Natural killer cell treated with Interleukin-12 subunit alpha and Interleukin-12 subunit beta and Interleukin-15 and Interleukin-18, amount 100 ng/mL, for 72 hours (primary cell): Measurements from ENCODE around the gene ATG101. TPM values are rescaled to one million over a fixed set of nuclear protein-coding genes. Genes with fewer than 3 reads are reported as not detected.

Experiments used
- ATAC-seq, 2 donors: fragments of 150-1000 bp; cut with Tn5 transposase in 1 of 2; sonication (Bioruptor Pico), chemical (Tn5 transposase) in 1 of 2; 2 replicates each; pipeline ENCODE4 v1.10.0; 2021
- DNase-seq: peaks from one replicate; pipeline ENCODE4 v3.0.0; 2022; ENCODE audit warnings: low spot score
- H3K27ac Mint-ChIP-seq, 2 donors: 1 replicate in 1 of 2; 2 replicates in 1 of 2; pipeline ENCODE4 v1.8.0; 2022; ENCODE audit warnings: mixed read lengths in 2 of 2, mild to moderate bottlenecking in 1 of 2, moderate library complexity in 1 of 2
- H3K27me3 Mint-ChIP-seq, 2 donors: 1 replicate in 1 of 2; 2 replicates in 1 of 2; pipeline ENCODE4 v1.8.0; 2022; ENCODE audit warnings: mixed read lengths in 2 of 2
- H3K36me3 Mint-ChIP-seq: one replicate; pipeline ENCODE4 v1.8.0; 2022; ENCODE audit warnings: mixed read lengths
- H3K4me1 Mint-ChIP-seq, 2 donors: 1 replicate in 1 of 2; 2 replicates in 1 of 2; pipeline ENCODE4 v1.8.0; 2022; ENCODE audit warnings: low read depth in 2 of 2, mixed read lengths in 2 of 2, mild to moderate bottlenecking in 1 of 2
- H3K4me3 Mint-ChIP-seq: one replicate; pipeline ENCODE4 v1.8.0; 2022; ENCODE audit warnings: mixed read lengths
- H3K9me3 Mint-ChIP-seq: 2 replicates; pipeline ENCODE4 v1.8.0; 2022; ENCODE audit warnings: mixed read lengths
- total RNA-seq, 2 donors: library from RNA; stranded (reverse); gene quantifications; one replicate each; pipeline ENCODE4 v1.2.3, GENCODE V29; 2022

The ATG101 gene, protein sequence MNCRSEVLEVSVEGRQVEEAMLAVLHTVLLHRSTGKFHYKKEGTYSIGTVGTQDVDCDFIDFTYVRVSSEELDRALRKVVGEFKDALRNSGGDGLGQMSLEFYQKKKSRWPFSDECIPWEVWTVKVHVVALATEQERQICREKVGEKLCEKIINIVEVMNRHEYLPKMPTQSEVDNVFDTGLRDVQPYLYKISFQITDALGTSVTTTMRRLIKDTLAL
- 10 to 100 TPM; 43.1 to 55.1 TPM for total RNA-seq

DNA sequence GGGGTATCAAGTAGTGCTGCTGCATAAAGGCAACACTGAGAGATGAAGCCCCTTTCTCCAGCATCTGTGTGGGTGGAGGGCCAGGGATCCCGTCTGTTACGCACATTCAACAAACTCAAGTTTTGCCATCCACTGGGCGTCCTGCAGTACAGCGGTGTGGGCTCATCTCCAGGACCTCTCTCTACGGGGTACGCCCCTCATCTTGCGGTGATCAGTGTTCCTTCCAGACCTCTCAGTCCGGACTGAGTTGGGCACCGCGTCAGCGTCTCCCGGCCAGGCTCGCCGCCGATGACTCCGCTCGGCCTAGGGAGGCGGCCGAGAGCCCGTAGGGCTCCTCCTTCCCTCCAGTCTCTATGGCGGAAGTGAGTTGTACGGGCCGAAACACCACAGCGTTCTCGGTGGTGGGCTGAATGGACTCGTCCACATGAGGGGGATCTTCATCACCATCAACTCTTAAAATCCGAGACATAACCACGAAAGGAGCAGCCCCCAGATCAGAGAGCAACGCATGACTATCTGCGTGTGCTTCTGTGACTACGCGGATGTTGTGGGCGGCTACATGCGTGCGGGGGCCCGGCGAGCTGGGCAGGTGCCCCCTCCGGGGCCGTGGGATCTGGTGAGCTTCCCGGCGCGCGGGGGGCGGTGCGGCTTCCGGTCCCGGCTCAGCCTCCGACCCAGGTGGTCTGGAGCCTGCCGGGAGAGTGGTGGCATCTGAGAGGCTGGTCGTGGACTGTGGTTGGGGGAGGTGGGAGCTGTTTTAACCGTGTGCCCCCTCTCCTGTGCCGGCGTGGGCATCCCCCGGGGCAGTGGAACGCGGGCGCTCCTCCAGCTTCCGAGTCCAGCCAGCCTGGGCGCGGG, at the start of gene ATG101:
ATG101 (plus strand) TSS at position 652 of the 858 bp plus-strand sequence. CDS start 3,673 bp downstream, outside the sequence.
- peak; percentile 93 for DNase-seq
- peak; percentile 98 to 99 for ATAC-seq
- Mint-ChIP-seq H3K9me3 (no peaks in the 10 kb centered on the region), H3K27ac (peak within 1 kb of the TSS; percentile 94 to 99), H3K27me3 (peaks cover 8 to 19% of the 10 kb centered on the region in 2 donors), H3K4me3 (peak within 1 kb of the TSS; percentile 95), H3K4me1 (peaks cover 48 to 49% of the 10 kb centered on the region in 2 donors), H3K36me3 (peaks cover 9% of the 10 kb centered on the region)

DNA sequence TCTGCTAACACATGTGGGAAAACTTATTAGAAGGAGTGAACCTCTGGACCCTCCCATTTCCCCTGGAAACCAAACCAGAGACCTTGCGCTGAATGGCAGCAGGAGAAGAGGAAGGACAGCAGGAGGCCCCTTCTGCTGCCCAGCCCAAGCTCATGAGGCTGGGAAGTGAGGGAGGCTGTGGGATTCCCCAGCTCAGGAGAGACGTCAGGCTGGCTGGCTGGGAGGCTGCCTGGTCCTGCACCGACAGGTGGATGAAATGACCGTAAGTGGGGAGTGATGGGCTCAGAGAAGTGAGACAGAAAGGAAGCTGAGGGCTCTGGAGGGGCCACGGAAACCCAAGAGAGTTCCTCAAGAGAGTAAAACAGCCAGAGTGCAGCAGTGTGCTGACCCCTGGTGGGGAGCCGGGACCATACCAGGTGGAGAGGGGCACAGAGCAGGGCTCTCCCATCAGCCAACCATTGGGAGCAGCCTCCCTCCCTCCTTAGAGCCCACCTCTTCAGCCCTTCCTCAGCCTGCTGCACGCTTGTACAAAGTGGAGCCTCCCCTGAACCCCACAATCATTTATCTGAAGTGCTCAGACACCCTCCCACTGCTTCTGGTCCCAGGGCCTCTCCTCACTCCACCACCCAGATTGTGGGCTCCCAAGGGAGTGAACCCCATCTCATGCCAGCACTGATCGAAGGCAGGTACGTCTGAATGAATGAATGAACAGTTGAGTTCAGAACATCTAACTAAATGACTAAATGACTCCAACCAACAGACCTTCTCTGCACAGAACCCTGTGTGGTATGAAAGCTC, 49.0 kb upstream of the ATG101 start:
- Mint-ChIP-seq H3K9me3 (no peaks in the 10 kb centered on the region), H3K4me1 (peaks cover 29 to 30% of the 10 kb centered on the region in 2 donors), H3K4me3 (no peak overlapping the region), H3K27ac (no peak overlapping the region), H3K36me3 (no peaks in the 10 kb centered on the region), H3K27me3 (no peaks in the 10 kb centered on the region)
- peak; percentile 75 for DNase-seq
- peak; percentile 17 for ATAC-seq

DNA sequence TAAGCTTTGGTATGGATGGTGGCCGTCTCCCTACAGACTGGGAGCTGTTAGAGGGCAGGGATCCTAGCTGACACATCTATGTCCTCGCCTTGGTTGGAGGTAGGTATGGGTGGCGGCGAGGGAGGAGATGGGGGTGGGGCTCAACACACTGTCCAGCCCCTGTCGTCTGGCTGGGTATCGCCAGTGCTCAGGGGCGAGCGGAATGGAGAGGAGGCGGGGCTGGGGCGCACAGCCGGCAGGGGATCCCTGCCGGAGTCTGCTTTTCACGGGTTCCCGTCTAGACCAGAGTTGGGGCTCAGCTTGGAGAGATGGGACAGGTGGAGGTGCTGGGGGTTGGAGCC, 47.0 kb upstream of the ATG101 start:
- peaks cover 32 to 34% of the 10 kb centered on the region in 2 donors for H3K4me1 Mint-ChIP-seq
- H3K36me3 Mint-ChIP-seq, result no peaks in the 10 kb centered on the region
- DNase-seq, result no peak
- H3K27me3 Mint-ChIP-seq, result no peaks in the 10 kb centered on the region
- H3K9me3 Mint-ChIP-seq, result no peaks in the 10 kb centered on the region
- H3K4me3 Mint-ChIP-seq, result peak overlapping the region; percentile 53
- peak; percentile 1 to 15 for ATAC-seq
- no peak overlapping the region for H3K27ac Mint-ChIP-seq

DNA sequence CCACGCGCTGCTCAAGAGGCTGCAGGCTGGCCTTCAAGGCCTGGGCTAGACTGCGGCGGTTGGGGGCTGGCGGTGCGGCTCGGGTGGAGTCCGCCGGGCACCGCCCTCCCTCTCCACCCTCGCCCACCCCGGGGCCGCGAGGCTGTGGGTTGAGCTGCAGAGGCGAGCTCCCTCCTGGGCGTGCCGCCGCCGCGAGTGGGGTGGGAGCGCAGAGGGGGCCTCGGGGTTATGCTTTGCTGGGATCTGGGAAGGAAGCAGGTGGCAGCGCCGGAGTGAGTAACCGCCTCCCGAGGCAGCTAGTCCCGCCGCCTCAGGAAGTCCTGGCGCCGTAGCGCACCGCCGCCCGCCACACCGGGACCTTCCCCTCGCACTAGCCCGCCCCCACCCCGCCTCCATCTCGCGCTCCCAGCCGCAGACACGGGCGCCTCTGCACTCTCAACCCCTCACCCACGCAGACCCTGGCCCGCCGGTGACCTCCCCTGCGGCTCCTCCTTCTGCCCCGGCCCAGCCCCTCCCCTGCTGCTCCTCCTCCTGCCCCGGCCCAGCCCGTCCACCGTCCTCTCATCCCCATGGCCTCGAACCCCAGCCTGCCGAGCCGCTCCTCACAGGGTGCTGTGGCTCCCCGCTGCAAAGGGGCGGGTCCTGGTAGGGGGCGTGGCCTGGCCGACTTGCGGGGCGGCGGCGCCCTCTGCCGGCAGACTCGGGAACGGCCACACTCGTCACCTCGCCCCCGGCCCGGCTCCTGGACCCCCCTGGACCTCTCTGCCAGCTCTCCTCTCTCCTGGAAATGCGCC, 46.4 kb upstream of the ATG101 start:
- DNase-seq, result peak; percentile 91
- Mint-ChIP-seq H3K4me1 (peaks cover 32 to 34% of the 10 kb centered on the region in 2 donors), H3K36me3 (no peaks in the 10 kb centered on the region), H3K27me3 (no peaks in the 10 kb centered on the region), H3K9me3 (no peaks in the 10 kb centered on the region), H3K27ac (peak overlapping the region; percentile 77 to 90), H3K4me3 (peak overlapping the region; percentile 95)
- peak; percentile 80 to 87 for ATAC-seq

DNA sequence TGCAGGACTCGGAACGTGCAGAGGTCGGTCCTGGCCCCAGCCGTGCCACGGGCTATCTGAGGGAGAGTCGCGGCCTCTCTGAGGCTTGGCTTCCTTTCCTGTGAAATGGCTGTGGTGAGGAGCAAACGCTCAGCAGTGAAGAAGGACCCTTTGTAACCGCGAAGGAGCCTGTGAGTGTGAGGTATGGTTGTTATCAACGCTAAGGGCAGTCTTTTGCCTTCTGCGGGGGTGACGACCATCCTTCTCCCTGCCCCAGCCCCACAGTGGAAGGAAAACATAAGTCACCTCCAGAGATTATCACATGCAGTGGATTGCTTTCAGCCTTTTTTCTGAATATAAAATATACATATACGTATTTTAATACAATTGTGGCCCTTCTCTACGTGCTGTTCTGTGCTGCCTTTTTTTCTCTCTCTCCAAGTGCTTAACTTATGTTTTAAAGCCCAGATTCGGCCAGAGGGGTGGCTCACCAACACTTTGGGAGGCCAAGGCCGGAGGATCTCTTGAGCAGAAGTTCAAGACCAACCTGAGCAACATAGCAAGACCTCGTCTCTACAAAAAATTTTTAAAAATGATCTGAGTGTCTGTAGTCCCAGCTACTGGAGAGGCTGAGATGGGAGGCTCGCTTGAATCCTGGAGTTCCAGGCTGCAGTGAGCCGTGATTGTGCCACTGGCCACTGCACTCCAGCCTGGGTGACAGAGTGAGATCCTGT, 45.6 kb upstream of the ATG101 start:
- Mint-ChIP-seq H3K4me3 (peak overlapping the region; percentile 95), H3K27me3 (no peaks in the 10 kb centered on the region), H3K9me3 (no peaks in the 10 kb centered on the region), H3K4me1 (peaks cover 32 to 34% of the 10 kb centered on the region in 2 donors), H3K36me3 (no peaks in the 10 kb centered on the region), H3K27ac (peak overlapping the region; percentile 77 to 90)
- DNase-seq, result no peak
- peak; percentile 0 to 11 for ATAC-seq

DNA sequence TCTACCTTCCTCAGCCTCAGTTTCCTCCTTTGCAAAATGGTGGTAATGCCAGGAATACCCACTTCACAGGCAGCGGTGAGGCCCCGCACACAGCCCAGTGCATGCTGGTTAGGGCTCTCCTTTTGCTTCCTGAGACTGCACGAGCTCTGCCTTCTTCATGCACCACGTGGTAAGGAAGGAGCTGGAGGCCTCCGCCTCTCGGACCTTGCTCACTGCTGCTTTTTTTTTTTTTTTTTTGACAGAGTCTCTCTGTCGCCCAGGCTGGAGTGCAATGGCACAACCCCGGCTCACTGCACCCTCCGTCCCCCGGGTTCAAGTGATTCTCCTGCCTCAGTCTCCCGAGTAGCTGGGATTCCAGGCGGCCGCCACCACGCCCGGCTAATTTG, 44.9 kb upstream of the ATG101 start:
- Mint-ChIP-seq H3K27ac (peak overlapping the region; percentile 77 to 90), H3K4me3 (peak overlapping the region; percentile 95), H3K4me1 (peaks cover 32 to 34% of the 10 kb centered on the region in 2 donors), H3K27me3 (no peaks in the 10 kb centered on the region), H3K36me3 (no peaks in the 10 kb centered on the region), H3K9me3 (no peaks in the 10 kb centered on the region)
- DNase-seq (no peak), ATAC-seq (no peak)

DNA sequence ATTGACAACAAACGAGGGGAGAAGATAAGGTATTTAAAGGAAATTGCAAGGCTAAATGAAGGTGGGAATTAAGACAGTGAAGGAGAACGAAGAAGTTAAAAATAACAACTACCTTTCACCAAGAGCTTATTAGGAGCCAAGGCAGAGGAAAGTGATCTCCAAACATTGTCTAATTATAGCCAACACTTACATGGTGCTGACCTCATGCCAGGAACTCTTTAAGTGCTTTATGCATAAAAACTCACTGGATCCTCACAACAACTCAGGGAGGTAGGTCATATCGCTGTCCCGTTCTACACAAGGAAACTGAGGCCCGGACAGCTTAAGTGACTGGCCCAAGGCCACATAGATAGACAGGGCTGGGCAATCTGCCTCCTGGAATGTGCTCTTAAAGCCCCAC, 43.5 kb upstream of the ATG101 start:
- H3K36me3 Mint-ChIP-seq, result no peaks in the 10 kb centered on the region
- no peaks in the 10 kb centered on the region for H3K9me3 Mint-ChIP-seq
- DNase-seq (no peak), ATAC-seq (no peak)
- H3K4me3 Mint-ChIP-seq, result no peak overlapping the region
- peak overlapping the region; percentile 77 to 90 for H3K27ac Mint-ChIP-seq
- no peaks in the 10 kb centered on the region for H3K27me3 Mint-ChIP-seq
- peaks cover 20 to 24% of the 10 kb centered on the region in 2 donors for H3K4me1 Mint-ChIP-seq

DNA sequence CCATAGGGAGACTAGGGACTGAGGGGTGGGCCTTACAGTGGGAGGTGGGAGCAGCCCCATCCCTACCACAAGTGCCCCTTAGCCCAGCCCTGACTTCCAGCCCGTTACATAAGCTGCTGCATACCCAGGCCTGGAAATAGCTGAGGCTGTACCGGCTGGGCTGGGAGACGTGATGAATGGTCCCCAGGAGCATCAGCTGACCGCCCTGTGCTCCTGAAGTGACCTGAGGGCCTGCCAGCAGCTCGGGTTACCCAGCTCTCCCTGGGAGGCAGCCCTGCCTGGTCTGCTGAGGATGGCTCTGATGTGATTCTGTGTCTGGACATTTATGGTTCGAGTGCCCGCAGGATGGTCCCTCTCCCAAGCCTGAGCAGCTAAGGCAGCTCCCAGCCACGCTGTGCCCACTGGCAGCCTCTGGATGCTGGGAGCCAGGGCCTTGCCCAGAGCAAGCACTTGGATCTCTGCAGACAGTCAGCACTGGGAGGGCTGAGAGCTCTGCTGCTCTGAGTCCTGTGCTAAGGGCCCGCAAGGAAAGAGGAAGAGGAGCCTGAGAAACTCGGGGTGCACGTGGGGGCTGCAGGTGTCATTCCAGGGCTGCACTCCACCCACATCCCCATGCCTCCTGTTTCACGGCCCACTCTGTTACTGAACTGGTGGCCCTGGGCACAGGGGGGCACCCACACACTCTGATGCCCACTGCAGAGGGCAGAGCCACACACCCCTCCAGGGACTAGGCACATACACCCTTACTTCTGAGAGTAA, 42.5 kb upstream of the ATG101 start:
- peaks cover 20 to 26% of the 10 kb centered on the region in 2 donors for H3K4me1 Mint-ChIP-seq
- DNase-seq (no peak), ATAC-seq (no peak)
- H3K27ac Mint-ChIP-seq, result no peak overlapping the region
- H3K36me3 Mint-ChIP-seq, result no peaks in the 10 kb centered on the region
- H3K27me3 Mint-ChIP-seq, result no peaks in the 10 kb centered on the region
- no peak overlapping the region for H3K4me3 Mint-ChIP-seq
- H3K9me3 Mint-ChIP-seq, result no peaks in the 10 kb centered on the region

DNA sequence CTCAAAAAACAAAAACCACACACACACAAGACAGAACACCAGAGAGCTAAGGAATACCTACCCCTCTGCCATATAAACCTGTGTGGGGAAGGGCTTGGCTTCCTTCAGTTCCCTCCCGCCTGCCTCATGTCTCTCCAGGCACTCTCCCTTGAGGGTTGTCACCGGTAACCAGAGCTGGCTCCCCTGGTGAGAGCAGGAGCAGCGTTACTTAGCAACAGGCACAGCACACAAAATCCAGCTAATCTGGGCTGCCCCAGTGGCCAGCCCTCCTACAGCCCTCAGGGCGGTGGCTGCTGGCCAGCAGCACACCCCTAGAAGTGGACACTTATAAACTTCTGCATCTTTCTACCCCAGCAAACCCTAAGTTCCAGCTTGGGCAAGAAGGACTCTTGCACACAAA, 40.1 kb upstream of the ATG101 start:
- peaks cover 24 to 32% of the 10 kb centered on the region in 2 donors for H3K4me1 Mint-ChIP-seq
- ATAC-seq, result no peak

DNA sequence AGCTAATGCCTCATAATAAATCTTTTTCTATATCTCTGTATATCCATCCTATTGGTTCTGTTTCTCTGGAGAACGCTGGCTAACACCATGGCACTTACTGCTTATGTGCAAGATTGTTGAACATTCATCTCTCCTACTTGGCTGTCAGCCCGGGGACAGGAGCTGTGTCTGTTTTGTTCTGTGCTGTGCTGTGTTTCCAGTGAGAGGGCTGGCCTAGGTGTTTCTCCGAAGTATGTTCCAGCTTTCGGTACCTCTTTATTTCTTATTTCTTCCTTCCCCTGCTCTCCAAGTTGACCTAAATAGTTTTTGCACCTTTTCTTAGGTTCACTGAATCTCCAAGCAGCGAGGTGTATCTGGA, 37.4 kb upstream of the ATG101 start:
- Mint-ChIP-seq H3K27me3 (no peaks in the 10 kb centered on the region), H3K4me3 (peak overlapping the region; percentile 75), H3K4me1 (peaks cover 16 to 17% of the 10 kb centered on the region in 2 donors), H3K9me3 (no peaks in the 10 kb centered on the region), H3K36me3 (no peaks in the 10 kb centered on the region), H3K27ac (peak overlapping the region; percentile 59 to 63)
- DNase-seq, result no peak
- ATAC-seq, result no peak

More for the DNA sequence above, 40.1 kb upstream of the ATG101 start:
- no peak overlapping the region for H3K4me3 Mint-ChIP-seq
- no peaks in the 10 kb centered on the region for H3K36me3 Mint-ChIP-seq
- H3K9me3 Mint-ChIP-seq, result no peaks in the 10 kb centered on the region
- H3K27me3 Mint-ChIP-seq, result no peaks in the 10 kb centered on the region
- no peak overlapping the region for H3K27ac Mint-ChIP-seq
- DNase-seq, result no peak

DNA sequence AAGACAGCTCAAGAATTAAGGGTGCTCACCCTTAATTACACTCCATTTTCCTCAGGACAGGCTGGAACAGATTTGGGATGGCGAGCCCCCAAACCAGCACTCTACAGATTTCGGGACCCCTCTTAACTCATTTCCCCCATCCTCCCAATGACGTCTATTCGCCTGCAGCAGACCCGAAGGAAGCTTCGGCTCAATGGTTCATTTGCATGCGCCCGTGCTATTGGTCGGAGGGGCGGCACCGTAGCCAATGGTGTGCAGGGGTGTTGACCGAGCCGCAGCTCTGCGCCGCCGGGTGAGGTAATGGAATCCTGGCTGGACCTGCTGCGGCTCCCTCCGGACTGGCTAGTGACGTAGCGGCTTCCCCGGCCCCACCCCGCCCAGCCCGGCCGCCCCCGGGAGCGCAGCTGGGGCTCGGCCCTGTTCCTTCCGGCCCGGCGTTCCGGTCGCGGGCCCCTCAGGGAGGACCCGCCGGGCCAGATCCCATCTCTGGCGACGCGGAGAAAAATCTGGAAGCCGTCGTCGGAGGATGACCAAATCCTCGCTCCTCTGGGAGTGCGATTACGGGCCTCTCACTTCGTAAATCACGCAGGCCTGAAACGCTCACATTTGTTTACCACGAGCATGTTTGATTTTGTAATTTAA, 36.9 kb upstream of the ATG101 start:
- H3K36me3 Mint-ChIP-seq, result no peaks in the 10 kb centered on the region
- H3K4me1 Mint-ChIP-seq, result peaks cover 16 to 17% of the 10 kb centered on the region in 2 donors
- peak; percentile 97 to 98 for ATAC-seq
- H3K4me3 Mint-ChIP-seq, result peak overlapping the region; percentile 75
- no peaks in the 10 kb centered on the region for H3K9me3 Mint-ChIP-seq
- H3K27me3 Mint-ChIP-seq, result no peaks in the 10 kb centered on the region
- H3K27ac Mint-ChIP-seq, result peak overlapping the region; percentile 59 to 63
- peak; percentile 96 for DNase-seq
